GM12878 (cell line): ENCODE results near the gene SLC45A3. TPM values are rescaled to one million over a fixed set of nuclear protein-coding genes. Genes with fewer than 3 reads are reported as not detected.

ENCODE experiments used
- ATAC-seq: fragments of 200-7000 bp; cut with Tn5 transposase; 3 replicates; pipeline ENCODE4 v1.9.1; 2020; ENCODE audit warnings: mild to moderate bottlenecking, moderate library complexity
- BruUV-seq: library from RNA; stranded (reverse); fragments of 400-500 nt; replicated peaks from 2 replicates; lab custom pipeline; 2021; lab: Mats Ljungman, UMichigan
- CTCF ChIA-PET: fragments of 300-600 bp; sonication (Branson Sonifier 250); formaldehyde crosslinking; extraction: SDS; loops from one replicate; lab custom pipeline; 2021; ENCODE audit warnings: inconsistent platforms; lab: Yijun Ruan, JAX
- POLR2A ChIA-PET: fragments of 350-600 bp; formaldehyde crosslinking; extraction: SDS; loops from one replicate; lab custom pipeline; 2021; ENCODE audit warnings: inconsistent platforms; lab: Charles Lee
- RAD21 ChIA-PET: fragments of 300-600 bp; sonication (Branson Sonifier 250); formaldehyde crosslinking; loops from one replicate; lab custom pipeline; 2023; ENCODE audit warnings: antibody characterized with exemption; ENCODE audit not compliant: unreplicated experiment; lab: Charles Lee
- SMC1A ChIA-PET: fragments of 300-600 bp; sonication (Branson Sonifier 250); formaldehyde crosslinking; loops from one replicate; lab custom pipeline; 2023; ENCODE audit not compliant: unreplicated experiment, uncharacterized antibody; lab: Charles Lee
- DNase-seq: peaks from one replicate; pipeline ENCODE4 v3.0.0-alpha.2; 2011; ENCODE audit warnings: low read depth, low spot score
- FAIRE-seq: peaks from 3 replicates; lab custom pipeline; 2011; peaks lifted over from hg19 to GRCh38; lab: Jason Lieb, UNC
- H2AFZ ChIP-seq: 2 replicates; pipeline ENCODE4 v1.6.0; 2011; ENCODE audit warnings: low read depth, low read length, control low read depth; ENCODE audit not compliant: control insufficient read depth
- H3K27ac ChIP-seq: 2 replicates; pipeline ENCODE4 v1.5.1; 2011; ENCODE audit warnings: control low read depth; ENCODE audit not compliant: control insufficient read depth, insufficient read depth
- H3K27me3 ChIP-seq, 2 experiments: replicated peaks in 1 of 2; 2 replicates each; pipeline versions ENCODE4 v1.6.0 to v1.6.1; 2011; ENCODE audit warnings: low read length in 1 of 2; ENCODE audit not compliant: control insufficient read depth in 2 of 2, insufficient read depth in 2 of 2
- H3K36me3 ChIP-seq, 2 experiments: 2 replicates each; pipeline ENCODE4 v1.5.1; 2011; ENCODE audit warnings: low read length in 1 of 2; ENCODE audit not compliant: control insufficient read depth in 2 of 2, insufficient read depth in 2 of 2
- H3K4me1 ChIP-seq: 2 replicates; pipeline ENCODE4 v1.6.1; 2011; ENCODE audit warnings: mild to moderate bottlenecking, low read length, moderate library complexity, mixed read lengths; ENCODE audit not compliant: control insufficient read depth, insufficient read depth
- H3K4me2 ChIP-seq: 2 replicates; pipeline ENCODE4 v1.6.0; 2011; ENCODE audit warnings: control low read depth; ENCODE audit not compliant: control insufficient read depth, insufficient read depth
- H3K4me3 ChIP-seq: fragments of 200-600 bp; sonication (generic); 2 replicates; pipeline ENCODE4 v1.5.1; 2016
- H3K79me2 ChIP-seq: 2 replicates; pipeline ENCODE4 v1.6.0; 2011; ENCODE audit warnings: low read length; ENCODE audit not compliant: control insufficient read depth, insufficient read depth
- H3K9ac ChIP-seq: 2 replicates; pipeline ENCODE4 v1.8.0; 2011; ENCODE audit warnings: low read length, control low read depth, mixed read lengths; ENCODE audit not compliant: control insufficient read depth, insufficient read depth
- H3K9me3 ChIP-seq: replicated peaks from 3 replicates; pipeline ENCODE4 v1.5.1; 2011; ENCODE audit warnings: mild to moderate bottlenecking, low read length; ENCODE audit not compliant: control insufficient read depth, insufficient read depth
- H4K20me1 ChIP-seq: 2 replicates; pipeline ENCODE4 v1.6.0; 2011; ENCODE audit not compliant: control insufficient read depth, insufficient read depth
- BCL11A ChIP-seq: IDR thresholded peaks from 2 replicates; pipeline ENCODE4 v1.6.1; 2011; ENCODE audit warnings: low read depth, low read length
- BMI1 ChIP-seq: fragments of 450-650 bp; IDR thresholded peaks from 2 replicates; pipeline ENCODE4 v1.6.1; 2016; ENCODE audit warnings: mild to moderate bottlenecking, moderate library complexity, borderline replicate concordance
- CREB1 ChIP-seq: IDR thresholded peaks from 2 replicates; pipeline ENCODE4 v1.6.1; 2012; ENCODE audit warnings: low read depth, mild to moderate bottlenecking, inconsistent platforms
- IKZF2 ChIP-seq, 2 experiments: fragments of 450-650 bp; IDR thresholded peaks; 2 replicates each; pipeline ENCODE4 v1.6.1; 2017; ENCODE audit warnings: mild to moderate bottlenecking in 2 of 2, moderate library complexity in 2 of 2
- LARP7 ChIP-seq: fragments of 450-650 bp; IDR thresholded peaks from 2 replicates; pipeline ENCODE4 v1.6.1; 2017; ENCODE audit warnings: mild to moderate bottlenecking
- NRF1 ChIP-seq: conservative IDR thresholded peaks from 2 replicates; pipeline ENCODE4 v1.6.1; 2011; ENCODE audit warnings: mild to moderate bottlenecking, low read depth, low read length, improper control_type of control experiment
- PRDM15 ChIP-seq: fragments of 450-650 bp; formaldehyde crosslinking; IDR thresholded peaks from 2 replicates; pipeline ENCODE4 v1.4.0; 2020; ENCODE audit warnings: mild to moderate bottlenecking, moderate library complexity
- RELA ChIP-seq: fragments of 450-650 bp; IDR thresholded peaks from 2 replicates; pipeline ENCODE4 v1.8.0; 2014; ENCODE audit warnings: borderline replicate concordance; ENCODE audit not compliant: partially characterized antibody
- SMAD1 ChIP-seq: fragments of 450-650 bp; IDR thresholded peaks from 2 replicates; pipeline ENCODE4 v1.6.1; 2018; ENCODE audit warnings: mild to moderate bottlenecking, low read depth; ENCODE audit not compliant: partially characterized antibody
- SMARCA5 ChIP-seq: fragments of 450-650 bp; IDR thresholded peaks from 2 replicates; pipeline ENCODE4 v1.6.1; 2017; ENCODE audit warnings: mild to moderate bottlenecking
- YBX1 ChIP-seq: fragments of 450-650 bp; IDR thresholded peaks from 2 replicates; pipeline ENCODE4 v1.6.1; 2016; ENCODE audit warnings: antibody characterized with exemption
- WGBS: methylation state at CpG from one replicate; pipeline ENCODE4 v1.1.6; 2016; ENCODE audit warnings: low lambda C conversion rate; ENCODE audit not compliant: insufficient replicate concordance, insufficient coverage; ENCODE audit errors: missing lambda C conversion rate; 5-methylcytosine and 5-hydroxymethylcytosine counted together
- in situ Hi-C: fragments of 300-500 bp; cut with MboI; formaldehyde crosslinking; loops from 9 replicates; pipeline ENCODE4 v1.14.3; 2018; ENCODE audit warnings: mixed read lengths
- intact Hi-C: fragments of 100-400 bp; cut with micrococcal nuclease; formaldehyde crosslinking; loops from one replicate; pipeline ENCODE4 v1.14.2; 2022; ENCODE audit not compliant: unreplicated experiment
- polyA plus RNA-seq, 11 experiments: library from polyadenylated mRNA; depleted of rRNA in 4 of 11; unstranded in 6 of 11; stranded (reverse) in 5 of 11; fragments of >200 nt; fragmentation: Nextera tagmentation in 4 of 11; fragmentation: Illumina TruSeq in 1 of 11; extraction: Ambion mirVana in 4 of 11; extraction: Trizol in 1 of 11; gene quantifications; 1 replicate in 1 of 11; 2 replicates in 10 of 11; pipeline versions ENCODE4 v1.2.1 to v1.2.3, GENCODE V29; 2011 to 2016; ENCODE audit warnings: inconsistent platforms in 2 of 11, missing spikeins in 2 of 11, low read depth in 1 of 11
- total RNA-seq, 4 experiments: library from RNA; depleted of rRNA in 3 of 4; stranded (reverse); fragments of >200 nt in 3 of 4; fragmentation: Illumina TruSeq in 1 of 4; extraction: Trizol in 1 of 4; gene quantifications; 2 replicates each; pipeline versions ENCODE4 v1.2.1 to v1.2.3, GENCODE V29; 2013 to 2021

SLC45A3 gene
- total and polyA plus RNA-seq, 10 of the 15 experiments (the other 5 are each of a cell fraction or from before 2014, with no cell fraction given) = 0.26 to 10.3 (median 4.1) TPM

- no peak for FAIRE-seq
- TF ChIP-seq YBX1 (no peak), BMI1 (no peak), SMAD1 (no peak), CREB1 (no peak), IKZF2 (IDR thresholded peaks at IDR 0.05) (no peak), LARP7 (no peak), BCL11A (no peak), NRF1 (no peak), PRDM15 (no peak), SMARCA5 (no peak), RELA (no peak)
- in situ Hi-C loops = loop anchor here (5.0 kb wide), 1 partner anchor 64 kb away; no protein-coding TSS in a partner anchor
- Histone ChIP-seq H3K4me2 (no peak overlapping the region), H3K36me3 (0 out of 4 replicates have a peak, but pooled peaks cover 0 to 2% of the 10 kb centered on the region in 2 experiments), H3K27ac (no peak overlapping the region), H2AFZ (no peak overlapping the region), H3K9ac (no peak overlapping the region), H3K4me3 (no peak overlapping the region), H3K4me1 (no peaks in the 10 kb centered on the region; the same call in 1 of the 2 replicates), H4K20me1 (no peaks in the 10 kb centered on the region), H3K9me3 (no peaks in the 10 kb centered on the region), H3K27me3 (no peaks in the 10 kb centered on the region), H3K79me2 (no peaks in the 10 kb centered on the region)
- ChIA-PET CTCF (interaction anchor here (0.6 to 31.9 kb wide), 19 partner anchors 11 to 472 kb away, joined by 3 to 1339 read pairs (median 22); partner anchors contain the start of genes ELK4 and RAB29), RAD21 (interaction anchor here (0.8 to 8.6 kb wide), 13 partner anchors 19 to 321 kb away, joined by 3 to 538 read pairs (median 8); partner anchors contain the start of gene ELK4), SMC1A (interaction anchor here (0.7 to 26.7 kb wide), 15 partner anchors 11 to 322 kb away, joined by 3 to 1008 read pairs (median 40); partner anchors contain the start of gene ELK4), POLR2A (interaction anchor here (1.0 to 1.7 kb wide), 4 partner anchors 11 to 67 kb away, joined by 3 to 5 read pairs (median 4); partner anchors contain the start of gene ELK4)
- 34% methylated on average over 2 of the region's 2 CpGs for WGBS
- intact Hi-C loops = loop anchor here (5.0 kb wide), 4 partner anchors 126 to 319 kb away; no protein-coding TSS in a partner anchor
- ATAC-seq = no peak
- DNase-seq = no peak
- BruUV-seq = no TSS peak
Measured at GRCh38 chr1:205656236-205656635, 24.1 kb downstream of the SLC45A3 start.
